ENCODE measurements around the gene SLC22A16. TPM values are rescaled to one million over a fixed set of nuclear protein-coding genes. Genes with fewer than 3 reads are reported as not detected.

The SLC22A16 gene
- polyA plus RNA-seq, 1 donor (not counting 4 experiments of a cell fraction or from before 2014, with no cell fraction given), result not detected

GRCh38 chr6:110392727-110393126 lies 83.7 kb downstream of the SLC22A16 start:
- H3K9ac ChIP-seq (ENCODE audit: control insufficient read depth, extremely low read depth, insufficient read depth, low read length), result no peak overlapping the region
- H3K36me3 ChIP-seq (ENCODE audit: control insufficient read depth in 2 of 2, extremely low read depth in 1 of 2, insufficient read depth in 2 of 2, low read length in 2 of 2), result no peaks in the 10 kb centered on the region
- no peak for DNase-seq (ENCODE audit: low read depth, low spot score)
- no peaks in the 10 kb centered on the region for H3K9me3 ChIP-seq (ENCODE audit: control insufficient read depth, low read depth, low read length)
- no peak overlapping the region for H3K27ac ChIP-seq (ENCODE audit: control insufficient read depth, insufficient read depth, low read length)
- dilution Hi-C loops (cut with MboI; ENCODE audit: extremely low pct_ligation_motif_present, low sequenced_read_pairs), result no loop called here
- no peaks in the 10 kb centered on the region for H3K27me3 ChIP-seq (ENCODE audit: control insufficient read depth, extremely low read depth, insufficient read depth, low read length)
- H3K79me2 ChIP-seq (ENCODE audit: control insufficient read depth, insufficient read depth, low read length), result no peaks in the 10 kb centered on the region
- no peak for FAIRE-seq
- TF ChIP-seq CTCF (optimal IDR thresholded peaks at IDR 0.05 in 1 of 3, IDR thresholded peaks at IDR 0.05 in 1 of 3, conservative IDR thresholded peaks at IDR 0.05 in 1 of 3; ENCODE audit: extremely low read depth in 1 of 3, insufficient read depth in 2 of 3, low read length in 3 of 3) (no peak), EZH2 (IDR thresholded peaks at IDR 0.05; ENCODE audit: low read length) (no peak)
- H2AFZ ChIP-seq (ENCODE audit: control insufficient read depth, low read length), result no peak overlapping the region
- H3K4me1 ChIP-seq (ENCODE audit: control insufficient read depth, extremely low read depth, insufficient read depth, low read length), result no peaks in the 10 kb centered on the region
- H3K4me2 ChIP-seq (ENCODE audit: control insufficient read depth, extremely low read depth, insufficient read depth, low read depth, low read length), result no peak overlapping the region
- no peak overlapping the region for H3K4me3 ChIP-seq (ENCODE audit: control insufficient read depth in 2 of 3, extremely low read depth in 1 of 3, insufficient read depth in 2 of 3, low read depth in 1 of 3, low read length in 3 of 3)
- no peaks in the 10 kb centered on the region for H4K20me1 ChIP-seq (ENCODE audit: control insufficient read depth, extremely low read depth, insufficient read depth, low read length)
- H3K9me1 ChIP-seq (ENCODE audit: control insufficient read depth, extremely low read depth, insufficient read depth, low read length), result no peaks in the 10 kb centered on the region

- Histone ChIP-seq H3K9me1 (ENCODE audit: control insufficient read depth, extremely low read depth, insufficient read depth, low read length) (no peaks in the 10 kb centered on the region), H3K4me3 (ENCODE audit: control insufficient read depth in 2 of 3, extremely low read depth in 1 of 3, insufficient read depth in 2 of 3, low read depth in 1 of 3, low read length in 3 of 3) (no peak overlapping the region), H3K27me3 (ENCODE audit: control insufficient read depth, extremely low read depth, insufficient read depth, low read length) (no peaks in the 10 kb centered on the region), H3K79me2 (ENCODE audit: control insufficient read depth, insufficient read depth, low read length) (no peaks in the 10 kb centered on the region), H3K9me3 (ENCODE audit: control insufficient read depth, low read depth, low read length) (no peaks in the 10 kb centered on the region), H4K20me1 (ENCODE audit: control insufficient read depth, extremely low read depth, insufficient read depth, low read length) (no peaks in the 10 kb centered on the region), H3K9ac (ENCODE audit: control insufficient read depth, extremely low read depth, insufficient read depth, low read length) (no peak overlapping the region), H3K4me2 (ENCODE audit: control insufficient read depth, extremely low read depth, insufficient read depth, low read depth, low read length) (no peak overlapping the region), H2AFZ (ENCODE audit: control insufficient read depth, low read length) (no peak overlapping the region), H3K4me1 (ENCODE audit: control insufficient read depth, extremely low read depth, insufficient read depth, low read length) (no peaks in the 10 kb centered on the region), H3K36me3 (ENCODE audit: control insufficient read depth in 2 of 2, extremely low read depth in 1 of 2, insufficient read depth in 2 of 2, low read length in 2 of 2) (no peaks in the 10 kb centered on the region), H3K27ac (ENCODE audit: control insufficient read depth, insufficient read depth, low read length) (no peak overlapping the region)
- no peak for DNase-seq (ENCODE audit: low read depth, low spot score)
- TF ChIP-seq EZH2 (IDR thresholded peaks at IDR 0.05; ENCODE audit: low read length) (no peak), CTCF (optimal IDR thresholded peaks at IDR 0.05 in 1 of 3, IDR thresholded peaks at IDR 0.05 in 1 of 3, conservative IDR thresholded peaks at IDR 0.05 in 1 of 3; ENCODE audit: extremely low read depth in 1 of 3, insufficient read depth in 2 of 3, low read length in 3 of 3) (no peak)
- dilution Hi-C loops (cut with MboI; ENCODE audit: extremely low pct_ligation_motif_present, low sequenced_read_pairs), result no loop called here
- FAIRE-seq, result no peak
Observed at GRCh38 chr6:110390404-110390803, 86.0 kb downstream of the SLC22A16 start.
